H1 (cell line): ENCODE results near the gene GTF2IRD1. TPM values are rescaled to one million over a fixed set of nuclear protein-coding genes. Genes with fewer than 3 reads are reported as not detected.
A peak's percentile ranks its signal among the peaks of the same experiment; 100 is the strongest.

ENCODE experiments used
- CTCF ChIA-PET: fragments of 300-600 bp; sonication (Branson Sonifier 250); formaldehyde crosslinking; loops from one replicate; lab custom pipeline; 2021; ENCODE audit not compliant: partially characterized antibody; lab: Charles Lee
- POLR2A ChIA-PET: fragments of 300-600 bp; sonication (Branson Sonifier 250); formaldehyde crosslinking; loops from one replicate; lab custom pipeline; 2021; ENCODE audit warnings: inconsistent platforms; ENCODE audit not compliant: partially characterized antibody; lab: Charles Lee
- DNase-seq, 2 experiments: peaks; one replicate each; pipeline versions ENCODE4 v3.0.0 to v3.0.0-alpha.2; 2010 to 2022; ENCODE audit warnings: low spot score in 2 of 2, low read depth in 1 of 2, mixed read lengths in 1 of 2
- FAIRE-seq: peaks from 2 replicates; lab custom pipeline; 2011; peaks lifted over from hg19 to GRCh38; lab: Jason Lieb, UNC
- H2AFZ ChIP-seq: 2 replicates; pipeline ENCODE4 v1.8.1; 2012; ENCODE audit warnings: low read length, inconsistent platforms
- H2AK5ac ChIP-seq: 2 replicates; pipeline ENCODE4 v1.6.1; 2013; ENCODE audit warnings: low read depth, low read length
- H2BK120ac ChIP-seq: replicated peaks from 2 replicates; pipeline ENCODE3; 2013; ENCODE audit warnings: low read depth, low read length, inconsistent platforms
- H2BK12ac ChIP-seq: 2 replicates; pipeline ENCODE4 v1.6.1; 2013; ENCODE audit warnings: low read depth, low read length
- H2BK15ac ChIP-seq: 2 replicates; pipeline ENCODE4 v1.6.1; 2013; ENCODE audit warnings: low read length
- H2BK20ac ChIP-seq: 2 replicates; pipeline ENCODE4 v1.6.1; 2013; ENCODE audit warnings: low read length
- H2BK5ac ChIP-seq: 2 replicates; pipeline ENCODE4 v1.6.1; 2013; ENCODE audit warnings: low read depth, low read length
- H3K14ac ChIP-seq: 2 replicates; pipeline ENCODE4 v1.6.1; 2013; ENCODE audit warnings: inconsistent platforms; ENCODE audit not compliant: insufficient read length
- H3K18ac ChIP-seq: 2 replicates; pipeline ENCODE4 v1.6.1; 2013; ENCODE audit warnings: low read length; ENCODE audit errors: extremely low read depth
- H3K23ac ChIP-seq: 2 replicates; pipeline ENCODE4 v1.6.1; 2013; ENCODE audit warnings: inconsistent platforms; ENCODE audit not compliant: insufficient read length
- H3K23me2 ChIP-seq: 2 replicates; pipeline ENCODE4 v1.6.1; 2013; ENCODE audit warnings: low read depth, low read length
- H3K27ac ChIP-seq: 2 replicates; pipeline ENCODE4 v1.6.1; 2011; ENCODE audit warnings: low read depth, low read length, inconsistent platforms
- H3K27me3 ChIP-seq, 4 experiments: replicated peaks in 1 of 4; 1 replicate in 1 of 4; 2 replicates in 3 of 4; pipeline versions ENCODE4 v1.6.1 to v1.8.1; 2011 to 2013; ENCODE audit warnings: low read length in 3 of 4, mild to moderate bottlenecking in 3 of 4, inconsistent platforms in 2 of 4, mixed read lengths in 2 of 4, moderate library complexity in 1 of 4; ENCODE audit not compliant: control insufficient read depth in 3 of 4, insufficient read depth in 3 of 4; ENCODE audit errors: extremely low read depth in 1 of 4
- H3K36me3 ChIP-seq, 4 experiments: 2 replicates each; pipeline versions ENCODE4 v1.6.1 to v1.8.1; 2011 to 2013; ENCODE audit warnings: mild to moderate bottlenecking in 4 of 4, low read length in 3 of 4, moderate library complexity in 2 of 4, control low read depth in 1 of 4, inconsistent platforms in 1 of 4; ENCODE audit not compliant: insufficient read depth in 4 of 4, control insufficient read depth in 2 of 4
- H3K4ac ChIP-seq: replicated peaks from 2 replicates; pipeline ENCODE3; 2013; ENCODE audit warnings: low read length, low read depth, mixed read lengths, inconsistent platforms; ENCODE audit not compliant: insufficient read length
- H3K4me1 ChIP-seq, 4 experiments: replicated peaks in 1 of 4; 1 replicate in 1 of 4; 2 replicates in 3 of 4; pipeline versions ENCODE4 v1.6.1 to v1.8.1; 2011 to 2013; ENCODE audit warnings: low read length in 3 of 4, inconsistent platforms in 2 of 4, mixed read lengths in 1 of 4; ENCODE audit not compliant: insufficient read depth in 4 of 4, control insufficient read depth in 3 of 4
- H3K4me2 ChIP-seq, 2 experiments: 2 replicates each; pipeline versions ENCODE4 v1.6.1 to v1.8.1; 2011 to 2013; ENCODE audit warnings: low read depth in 2 of 2, low read length in 2 of 2, control low read depth in 1 of 2, inconsistent platforms in 1 of 2, mild to moderate bottlenecking in 1 of 2; ENCODE audit not compliant: insufficient read depth in 1 of 2
- H3K4me3 ChIP-seq, 4 experiments: fragments of 200-600, 300-600 bp in 1 of 4; sonication (generic), shearing (Covaris generic), sonication (Bioruptor Twin) in 1 of 4; 2 replicates each; pipeline versions ENCODE4 v1.5.1 to v1.8.1; 2011 to 2016; ENCODE audit warnings: low read length in 4 of 4, low read depth in 3 of 4, control low read depth in 2 of 4, inconsistent platforms in 2 of 4, mild to moderate bottlenecking in 2 of 4, mixed read lengths in 1 of 4, moderate library complexity in 1 of 4; ENCODE audit not compliant: insufficient read depth in 2 of 4; ENCODE audit errors: extremely low read depth in 1 of 4
- H3K56ac ChIP-seq: replicated peaks from 2 replicates; pipeline ENCODE3; 2013; ENCODE audit warnings: low read depth, mild to moderate bottlenecking, mixed read lengths, low read length, inconsistent platforms; ENCODE audit not compliant: insufficient read length
- H3K79me1 ChIP-seq: 2 replicates; pipeline ENCODE4 v1.6.1; 2013; ENCODE audit warnings: low read depth, low read length, control low read depth
- H3K79me2 ChIP-seq, 2 experiments: 2 replicates each; pipeline versions ENCODE4 v1.6.1 to v1.8.1; 2012 to 2013; ENCODE audit warnings: low read length in 2 of 2, mild to moderate bottlenecking in 2 of 2, inconsistent platforms in 1 of 2; ENCODE audit not compliant: insufficient read depth in 2 of 2, control insufficient read depth in 1 of 2
- H3K9ac ChIP-seq, 4 experiments: replicated peaks in 1 of 4; 1 replicate in 1 of 4; 2 replicates in 3 of 4; pipeline versions ENCODE4 v1.6.1 to v1.8.1; 2011 to 2013; ENCODE audit warnings: low read depth in 3 of 4, low read length in 3 of 4, control low read depth in 2 of 4, mild to moderate bottlenecking in 2 of 4, moderate library complexity in 2 of 4, inconsistent platforms in 1 of 4; ENCODE audit errors: extremely low read depth in 1 of 4
- H3K9me3 ChIP-seq, 2 experiments: 2 replicates each; pipeline versions ENCODE4 v1.6.1 to v1.8.1; 2012 to 2013; ENCODE audit warnings: mild to moderate bottlenecking in 2 of 2, moderate library complexity in 2 of 2, control low read depth in 1 of 2, inconsistent platforms in 1 of 2, low read depth in 1 of 2, low read length in 1 of 2, mixed read lengths in 1 of 2; ENCODE audit not compliant: insufficient read depth in 2 of 2
- H4K20me1 ChIP-seq, 2 experiments: replicated peaks in 1 of 2; 2 replicates each; pipeline versions ENCODE3 to v1.8.1; 2011 to 2013; ENCODE audit warnings: inconsistent platforms in 2 of 2, low read length in 2 of 2, mild to moderate bottlenecking in 1 of 2; ENCODE audit not compliant: insufficient read depth in 2 of 2, control insufficient read depth in 1 of 2
- H4K5ac ChIP-seq: 2 replicates; pipeline ENCODE4 v1.6.1; 2013; ENCODE audit warnings: low read length, low read depth, mixed read lengths, inconsistent platforms; ENCODE audit not compliant: insufficient read length
- H4K8ac ChIP-seq: 2 replicates; pipeline ENCODE4 v1.8.0; 2013; ENCODE audit warnings: mild to moderate bottlenecking, moderate library complexity, low read length, inconsistent platforms; ENCODE audit not compliant: insufficient read depth; ENCODE audit errors: extremely low read depth
- H4K91ac ChIP-seq: replicated peaks from 2 replicates; pipeline ENCODE3; 2013; ENCODE audit warnings: low read length, mixed read lengths, inconsistent platforms; ENCODE audit not compliant: insufficient read length
- FOSL1 ChIP-seq: IDR thresholded peaks from 2 replicates; pipeline ENCODE4 v1.6.1; 2011; ENCODE audit warnings: mild to moderate bottlenecking, low read depth, low read length, moderate library complexity; ENCODE audit not compliant: insufficient read depth
- HDAC6 ChIP-seq: IDR thresholded peaks from one replicate; pipeline ENCODE4 v1.7.1; 2012; ENCODE audit warnings: low read depth, mild to moderate bottlenecking, inconsistent platforms, low read length, moderate library complexity
- JUND ChIP-seq: IDR thresholded peaks from 2 replicates; pipeline ENCODE4 v1.6.1; 2011; ENCODE audit warnings: mild to moderate bottlenecking, improper control_type of control experiment, low read length
- KDM1A ChIP-seq: fragments of 200-600, 300-600 bp; sonication (generic); IDR thresholded peaks from 2 replicates; pipeline ENCODE4 v1.7.1; 2016; ENCODE audit warnings: mild to moderate bottlenecking, low read length, borderline replicate concordance
- KDM4A ChIP-seq: IDR thresholded peaks from one replicate; pipeline ENCODE4 v1.7.1; 2012; ENCODE audit warnings: low read depth, mild to moderate bottlenecking, moderate library complexity, low read length, inconsistent platforms; ENCODE audit not compliant: severe bottlenecking
- POLR2A ChIP-seq, 2 experiments: IDR thresholded peaks; 1 replicate in 1 of 2; 2 replicates in 1 of 2; pipeline ENCODE4 v1.6.1; 2011; ENCODE audit warnings: low read depth in 2 of 2, low read length in 2 of 2, mild to moderate bottlenecking in 2 of 2; ENCODE audit errors: control extremely low read depth in 1 of 2
- POU5F1 ChIP-seq: IDR thresholded peaks from 2 replicates; pipeline ENCODE4 v1.6.1; 2011; ENCODE audit warnings: low read depth, mild to moderate bottlenecking, low read length, moderate library complexity
- TCF12 ChIP-seq: IDR thresholded peaks from 2 replicates; pipeline ENCODE4 v1.6.1; 2011; ENCODE audit warnings: low read depth, mild to moderate bottlenecking, low read length
- YY1 ChIP-seq: IDR thresholded peaks from 2 replicates; pipeline ENCODE4 v1.6.1; 2011; ENCODE audit warnings: low read depth, mild to moderate bottlenecking, low read length
- WGBS, 2 experiments: shearing (Covaris generic) in 1 of 2; methylation state at CpG; one replicate each; pipeline versions ENCODE4 v1.1.6 to v1.1.7; 2013 to 2015; ENCODE audit warnings: low lambda C conversion rate in 2 of 2, mixed read lengths in 2 of 2, inconsistent platforms in 1 of 2, low coverage in 1 of 2, missing lambda C conversion rate in 1 of 2; ENCODE audit not compliant: insufficient replicate concordance in 2 of 2, insufficient coverage in 1 of 2, insufficient read length in 1 of 2; ENCODE audit errors: extremely low coverage in 1 of 2, missing lambda C conversion rate in 1 of 2; 5-methylcytosine and 5-hydroxymethylcytosine counted together
- polyA plus RNA-seq, 7 experiments: library from polyadenylated mRNA; depleted of rRNA in 3 of 7; stranded (reverse) in 5 of 7; unstranded in 2 of 7; fragments of >200 nt in 5 of 7; fragments of 200-250 nt in 2 of 7; gene quantifications; 1 replicate in 5 of 7; 2 replicates in 1 of 7; 4 replicates in 1 of 7; pipeline versions ENCODE4 v1.2.1 to v1.2.3, GENCODE V29; 2011 to 2013; ENCODE audit warnings: missing spikeins in 2 of 7, mixed read lengths in 2 of 7
- total RNA-seq: library from RNA; stranded (reverse); fragmentation: NEBNext Ultra II Directional; extraction: Animal tissue kit (Norgen Biotek cat#: 25700); gene quantifications from 2 replicates; pipeline ENCODE4 v1.2.1, GENCODE V29; 2021

GTF2IRD1 gene
- total and polyA plus RNA-seq, 2 of the 8 experiments (the other 6 are each of a cell fraction or from before 2014, with no cell fraction given), result 27.4 to 45.4 TPM

DNA sequence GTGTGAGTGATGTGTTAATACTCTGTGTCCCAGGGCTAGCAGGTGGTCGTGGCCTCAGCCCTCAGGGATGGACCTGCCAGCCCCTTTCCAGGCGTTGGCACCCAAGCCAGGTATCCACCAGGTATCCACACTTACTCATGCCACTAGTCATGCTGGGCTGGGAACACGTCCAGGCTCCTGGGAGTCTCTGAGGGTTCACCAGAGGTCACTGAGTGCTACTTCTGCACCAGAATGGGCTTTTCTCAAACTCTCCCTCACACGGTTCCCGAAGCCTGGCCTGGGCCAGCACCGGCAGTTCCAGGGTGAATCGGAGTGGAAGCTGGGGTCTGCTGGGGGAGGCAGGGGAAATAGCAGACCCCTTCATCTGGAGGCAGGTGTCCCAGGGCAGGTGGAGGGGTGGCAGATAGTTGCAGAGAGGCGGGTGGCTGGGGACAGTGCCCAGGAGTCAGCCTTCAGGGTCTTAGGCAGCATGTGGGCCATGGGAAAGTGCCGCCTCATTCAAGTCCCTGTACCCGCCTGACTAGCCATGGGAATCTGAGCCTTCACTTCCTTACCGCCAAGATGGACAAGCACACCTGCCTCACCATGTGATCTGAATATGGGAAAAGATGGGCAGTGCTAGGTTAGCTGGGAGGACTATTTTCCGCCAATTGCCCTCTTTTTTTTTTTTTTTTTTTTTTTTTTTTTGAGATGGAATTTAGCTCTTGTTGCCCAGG, 108.3 kb downstream of the GTF2IRD1 start:
- 88% methylated on average over 11 of the region's 12 CpGs; no CpG with 5 or more reads in 1 of the 2 experiments for WGBS, 2 experiments
- Histone ChIP-seq H4K8ac (peak overlapping the region; percentile 68; the same call in 1 of the 2 replicates), H3K14ac (no peak overlapping the region), H3K4me1 (no peaks in the 10 kb centered on the region), H3K4me2 (no peak overlapping the region), H3K79me1 (no peaks in the 10 kb centered on the region; the same call in 1 of the 2 replicates), H4K20me1 (no peaks in the 10 kb centered on the region), H3K4ac (no peak overlapping the region), H3K56ac (no peak overlapping the region), H2BK5ac (no peak overlapping the region), H2BK20ac (no peak overlapping the region), H3K27ac (no peak overlapping the region), H3K9me3 (no peaks in the 10 kb centered on the region), H3K79me2 (no peaks in the 10 kb centered on the region), H2AFZ (no peak overlapping the region), H3K23ac (no peak overlapping the region), H2BK15ac (no peak overlapping the region), H3K9ac (no peak overlapping the region), H4K91ac (no peak overlapping the region), H3K27me3 (no peaks in the 10 kb centered on the region), H3K4me3 (no peak overlapping the region), H3K18ac (no peak overlapping the region), H2BK12ac (no peak overlapping the region), H2BK120ac (no peak overlapping the region), H3K36me3 (peaks cover 8 to 19% (median 11%) of the 10 kb centered on the region in 4 experiments; a peak in 6 of 8 replicates), H2AK5ac (no peak overlapping the region), H4K5ac (no peak overlapping the region), H3K23me2 (no peaks in the 10 kb centered on the region)
- CTCF ChIA-PET, result interaction anchor here (0.6 to 1.6 kb wide), 4 partner anchors 10 to 357 kb away, joined by 3 to 4 read pairs (median 4); no protein-coding TSS in a partner anchor
- FAIRE-seq, result no peak
- DNase-seq, result no peak
- POLR2A ChIA-PET, result no interaction called here
- TF ChIP-seq HDAC6 (no peak), FOSL1 (no peak), KDM4A (no peak), POU5F1 (no peak), TCF12 (no peak), YY1 (no peak), POLR2A (IDR thresholded peaks at IDR 0.05; ENCODE audit: control extremely low read depth in 1 of 2, low read depth in 2 of 2, low read length in 2 of 2) (no peak), KDM1A (no peak), JUND (no peak)
